Suprapubic skin (tissue), 4 donors: Measurements from ENCODE around the gene CA7. TPM values are rescaled to one million over a fixed set of nuclear protein-coding genes. Genes with fewer than 3 reads are reported as not detected.
A peak's percentile ranks its signal among the peaks of the same experiment; 100 is the strongest.
"Not testable (repeated sequence)": the region's sequence is repeated elsewhere in the genome, so short reads cannot be mapped to it uniquely, and the experiment has no call there.

Experiments
- DNase-seq, 2 donors: peaks; one replicate each; pipeline ENCODE4 v3.0.0-alpha.2; 2019; ENCODE audit warnings: low spot score in 2 of 2
- H3K27ac ChIP-seq: fragments of 200-600 bp; sonication (generic); one replicate; pipeline ENCODE4 v1.5.1; 2019
- H3K27me3 ChIP-seq: fragments of 200-600 bp; sonication (generic); one replicate; pipeline ENCODE4 v1.5.1; 2019
- H3K36me3 ChIP-seq: fragments of 200-600 bp; sonication (generic); one replicate; pipeline ENCODE4 v1.5.1; 2019
- H3K4me1 ChIP-seq: fragments of 200-600 bp; sonication (generic); one replicate; pipeline ENCODE4 v1.5.1; 2019
- H3K4me3 ChIP-seq: fragments of 200-600 bp; sonication (generic); one replicate; pipeline ENCODE4 v1.5.1; 2019; ENCODE audit warnings: mild to moderate bottlenecking
- H3K9me3 ChIP-seq: fragments of 200-600 bp; sonication (generic); one replicate; pipeline ENCODE4 v1.5.1; 2019
- CTCF ChIP-seq, 2 donors: fragments of 200-600 bp in 1 of 2; fragments of 450-650 bp in 1 of 2; sonication (generic) in 1 of 2; IDR thresholded peaks; one replicate each; pipeline ENCODE4 v1.5.1; 2016 to 2019; ENCODE audit warnings: antibody characterized with exemption in 2 of 2, mild to moderate bottlenecking in 1 of 2, moderate library complexity in 1 of 2
- EP300 ChIP-seq: sonication (generic); formaldehyde crosslinking; IDR thresholded peaks from one replicate; pipeline ENCODE4 v1.6.1; 2017; ENCODE audit warnings: antibody characterized with exemption
- POLR2A ChIP-seq, 2 donors: fragments of 450-650 bp; IDR thresholded peaks; one replicate each; pipeline ENCODE4 v1.6.1; 2017; ENCODE audit warnings: antibody characterized with exemption in 2 of 2, mild to moderate bottlenecking in 2 of 2, moderate library complexity in 2 of 2
- POLR2AphosphoS5 ChIP-seq, 3 donors: sonication (generic); formaldehyde crosslinking; IDR thresholded peaks; one replicate each; pipeline ENCODE4 v1.6.1; 2017; ENCODE audit warnings: antibody characterized with exemption in 3 of 3
- WGBS: methylation state at CpG from one replicate; pipeline ENCODE4 v1.1.5; 2018; 5-methylcytosine and 5-hydroxymethylcytosine counted together
- total RNA-seq, 4 donors: library from RNA; depleted of rRNA; stranded (reverse); fragments of >200 nt; gene quantifications; one replicate each; pipeline ENCODE4 v1.1.0, GENCODE V29; 2016

CA7 gene
- total RNA-seq, 4 donors from 2014 or later: not detected

GRCh38 chr16:66891797-66892196 is 47.6 kb downstream of the CA7 start:
- Histone ChIP-seq H3K27me3 (no peaks in the 10 kb centered on the region), H3K27ac (no peak overlapping the region), H3K4me3 (no peak overlapping the region), H3K36me3 (peaks cover 4% of the 10 kb centered on the region), H3K4me1 (peaks cover 2% of the 10 kb centered on the region), H3K9me3 (no peaks in the 10 kb centered on the region)
- 85% methylated on average over 6 of the region's 6 CpGs for WGBS
- DNase-seq: no peak
- TF ChIP-seq EP300 (no peak), CTCF (IDR thresholded peaks at IDR 0.05) (no peak), POLR2A (IDR thresholded peaks at IDR 0.05) (no peak), POLR2AphosphoS5 (IDR thresholded peaks at IDR 0.05) (no peak)

GRCh38 chr16:66894055-66894454 is 49.8 kb downstream of the CA7 start:
- Histone ChIP-seq H3K4me1 (peaks cover 2% of the 10 kb centered on the region), H3K27me3 (no peaks in the 10 kb centered on the region), H3K36me3 (no peaks in the 10 kb centered on the region), H3K27ac (no peak overlapping the region), H3K9me3 (no peaks in the 10 kb centered on the region), H3K4me3 (no peak overlapping the region)
- no peak for DNase-seq
- 88% methylated on average over 2 of the region's 2 CpGs for WGBS
- TF ChIP-seq POLR2A (IDR thresholded peaks at IDR 0.05) (no peak), CTCF (IDR thresholded peaks at IDR 0.05) (no peak), EP300 (no peak), POLR2AphosphoS5 (IDR thresholded peaks at IDR 0.05) (no peak)

GRCh38 chr16:66894948-66895688 is 50.9 kb downstream of the CA7 start:
- H3K27ac ChIP-seq: no peak overlapping the region
- H3K4me3 ChIP-seq: no peak overlapping the region
- H3K36me3 ChIP-seq: no peaks in the 10 kb centered on the region
- H3K9me3 ChIP-seq: no peaks in the 10 kb centered on the region
- peaks cover 10% of the 10 kb centered on the region for H3K4me1 ChIP-seq
- DNase-seq: no peak
- 63% methylated on average over 7 of the region's 11 CpGs for WGBS
- no peaks in the 10 kb centered on the region for H3K27me3 ChIP-seq
- TF ChIP-seq CTCF (IDR thresholded peaks at IDR 0.05) (peak; percentile 27 to 67), POLR2AphosphoS5 (IDR thresholded peaks at IDR 0.05) (no peak)

GRCh38 chr16:66895689-66895979 is 51.4 kb downstream of the CA7 start:
- no peaks in the 10 kb centered on the region for H3K36me3 ChIP-seq
- TF ChIP-seq CTCF (IDR thresholded peaks at IDR 0.05) (no peak), EP300 (no peak), POLR2AphosphoS5 (IDR thresholded peaks at IDR 0.05) (no peak), POLR2A (IDR thresholded peaks at IDR 0.05) (no peak)
- 89% methylated on average over 5 of the region's 5 CpGs for WGBS
- H3K27ac ChIP-seq: no peak overlapping the region
- no peak overlapping the region for H3K4me3 ChIP-seq
- H3K9me3 ChIP-seq: no peaks in the 10 kb centered on the region
- H3K27me3 ChIP-seq: no peaks in the 10 kb centered on the region
- H3K4me1 ChIP-seq: peaks cover 14% of the 10 kb centered on the region
- no peak for DNase-seq

- Histone ChIP-seq H3K4me1 (peaks cover 17% of the 10 kb centered on the region), H3K4me3 (no peak overlapping the region), H3K27ac (no peak overlapping the region), H3K9me3 (no peaks in the 10 kb centered on the region), H3K36me3 (no peaks in the 10 kb centered on the region), H3K27me3 (no peaks in the 10 kb centered on the region)
- whole genome bisulfite sequencing: 93% methylated on average over 3 of the region's 3 CpGs
- TF ChIP-seq EP300 (no peak), POLR2A (IDR thresholded peaks at IDR 0.05) (no peak), CTCF (IDR thresholded peaks at IDR 0.05) (no peak), POLR2AphosphoS5 (IDR thresholded peaks at IDR 0.05) (no peak)
- DNase-seq: no peak
Measured at GRCh38 chr16:66895999-66896398, 51.8 kb downstream of the CA7 start.

DNA sequence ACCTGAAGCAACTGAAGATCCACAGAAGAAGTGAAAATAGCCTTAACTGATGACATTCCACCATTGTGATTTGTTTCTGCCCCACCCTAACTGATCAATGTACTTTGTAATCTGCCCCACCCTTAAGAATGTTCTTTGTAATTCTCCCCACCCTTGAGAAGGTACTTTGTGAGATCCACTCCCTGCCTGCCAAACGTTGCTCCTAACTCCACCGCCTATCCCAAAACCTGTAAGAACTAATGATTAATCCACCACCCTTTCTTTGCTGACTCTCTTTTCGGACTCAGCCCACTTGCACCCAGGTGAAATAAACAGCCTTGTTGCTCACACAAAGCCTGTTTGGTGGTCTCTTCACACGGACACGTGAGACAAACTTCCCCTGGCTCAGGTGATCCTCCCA is 52.5 kb downstream of the CA7 start:
- H3K4me1 ChIP-seq: peaks cover 20% of the 10 kb centered on the region
- not testable (repeated sequence) for H3K9me3 ChIP-seq, H3K27ac ChIP-seq, H3K36me3 ChIP-seq, DNase-seq, H3K27me3 ChIP-seq, H3K4me3 ChIP-seq
- WGBS: 70% methylated on average over 5 of the region's 5 CpGs
